ENCODE data around the gene KRT7.
A peak's percentile ranks its signal among the peaks of the same experiment; 100 is the strongest.

The KRT7 gene

GRCh38 chr12:52211716-52212585 lies 21.1 kb upstream of the KRT7 start:
- DNase-seq (ENCODE audit: insufficient read length, low spot score) (no peak), FAIRE-seq (no peak)

DNA sequence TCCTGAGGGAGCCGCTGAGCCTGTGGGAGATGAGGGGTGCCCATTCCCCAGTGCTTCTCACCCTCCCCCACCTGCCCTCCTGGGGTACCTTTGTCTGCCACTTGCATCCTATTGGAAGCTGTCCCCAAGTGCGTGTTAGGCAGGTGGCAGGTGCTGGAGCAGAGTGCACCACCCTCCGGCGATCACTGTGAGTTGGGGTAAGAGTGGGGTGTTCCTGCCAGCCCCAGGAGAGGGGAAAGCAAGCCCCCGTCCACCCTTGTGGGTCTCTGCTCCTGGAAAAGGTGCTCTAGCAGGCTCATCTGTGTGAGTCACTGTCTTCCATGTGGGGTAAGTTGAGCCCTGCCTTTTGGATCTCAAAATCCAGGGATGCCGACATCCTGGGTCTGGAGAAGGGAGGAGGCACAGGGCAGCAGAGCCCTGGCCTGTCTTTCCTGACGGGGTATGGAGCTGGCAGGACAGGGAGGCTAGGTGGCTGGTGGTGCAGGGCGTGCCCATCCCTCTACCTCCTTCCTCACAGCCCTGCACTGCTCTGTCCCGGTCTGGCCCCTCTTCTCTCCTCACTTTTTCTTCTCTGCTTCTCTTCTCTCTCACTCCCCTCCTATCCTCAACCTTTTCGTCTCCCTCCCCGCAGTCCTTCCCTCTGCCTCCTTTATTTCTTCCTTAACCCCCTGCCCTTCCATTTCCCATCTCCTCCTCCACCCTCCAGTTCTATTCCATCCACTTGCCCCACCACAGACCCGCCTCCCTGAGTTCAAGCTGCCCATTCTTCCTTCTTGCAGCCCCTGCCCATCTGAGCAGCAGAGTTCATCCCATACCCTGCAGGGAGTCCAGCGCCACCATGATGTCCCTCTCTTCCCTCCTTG lies 20.1 kb upstream of the KRT7 start:
- DNase-seq (ENCODE audit: insufficient read length, low spot score) (no peak), FAIRE-seq (no peak)

- DNase-seq (ENCODE audit: insufficient read length, low spot score) (peak; percentile 82), FAIRE-seq (peak; percentile 96)
Measured at GRCh38 chr12:52213564-52214420, 19.3 kb upstream of the KRT7 start.

DNA sequence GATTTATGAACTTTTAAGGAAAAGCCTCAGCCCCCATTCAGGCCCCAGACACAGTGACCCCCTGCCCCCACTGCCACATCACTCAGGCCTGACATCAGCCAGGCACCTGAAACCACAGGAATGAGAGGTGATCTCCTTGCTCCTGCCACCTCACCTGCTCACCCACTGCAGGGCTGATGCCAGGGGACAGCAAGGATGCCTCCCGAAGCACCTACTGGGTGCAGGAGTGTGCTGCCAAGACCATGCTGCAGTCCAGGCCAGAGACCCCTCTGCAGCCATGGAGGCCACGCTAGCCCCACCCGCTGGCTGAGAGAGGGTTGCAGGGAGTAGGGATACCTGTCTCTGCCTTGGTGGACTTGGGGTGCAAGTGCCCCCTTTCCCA lies 18.6 kb upstream of the KRT7 start:
- no peak for FAIRE-seq
- no peak for DNase-seq (ENCODE audit: insufficient read length, low spot score)

DNA sequence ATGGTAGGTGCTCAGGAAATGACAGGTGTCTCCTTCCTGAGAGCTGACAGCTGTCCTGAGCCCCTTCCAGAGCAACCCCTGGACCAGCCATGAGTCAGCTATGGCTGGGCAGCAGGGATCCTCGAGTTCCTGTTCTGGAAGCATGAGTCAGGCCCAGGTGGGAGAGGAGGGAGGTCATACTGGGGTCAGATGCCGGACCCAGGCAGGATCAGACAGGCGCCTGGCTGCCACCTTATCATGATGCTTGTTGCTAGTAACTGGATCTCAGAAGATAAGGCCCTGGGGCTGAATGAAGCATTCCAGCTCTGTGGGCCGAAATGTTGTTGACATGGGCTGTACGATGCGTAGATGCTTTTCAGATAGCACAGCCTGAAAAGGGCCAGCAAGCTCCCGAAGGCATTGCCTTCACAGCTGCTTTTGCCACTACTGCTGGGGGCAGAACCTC lies 17.4 kb upstream of the KRT7 start:
- peak; percentile 77 for DNase-seq (ENCODE audit: insufficient read length, low spot score)
- FAIRE-seq = peak; percentile 72

- no peak for FAIRE-seq
Measured at GRCh38 chr12:52216100-52216499, 16.9 kb upstream of the KRT7 start.

DNA sequence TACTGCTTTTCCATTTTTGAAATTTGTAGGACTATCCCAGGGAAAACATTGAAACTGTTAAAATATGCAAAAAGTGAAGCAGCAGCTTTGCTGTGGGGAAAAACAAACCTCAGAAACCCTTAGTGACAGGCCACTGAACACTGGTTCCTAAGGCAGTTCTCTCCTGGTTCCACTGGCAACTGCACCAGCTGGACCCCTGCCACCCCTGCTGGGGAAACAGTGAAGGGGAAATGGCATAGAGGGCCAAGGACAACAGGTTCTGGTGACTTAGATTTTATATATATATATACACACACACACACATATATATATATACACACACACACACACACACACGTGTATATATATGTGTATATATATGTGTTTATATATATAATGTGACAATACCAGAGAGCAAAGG lies 16.2 kb upstream of the KRT7 start:
- DNase-seq (ENCODE audit: insufficient read length, low spot score) (no peak), FAIRE-seq (no peak)

More at GRCh38 chr12:52216100-52216499, 16.9 kb upstream of the KRT7 start:
- DNase-seq (ENCODE audit: insufficient read length, low spot score) = no peak

DNA sequence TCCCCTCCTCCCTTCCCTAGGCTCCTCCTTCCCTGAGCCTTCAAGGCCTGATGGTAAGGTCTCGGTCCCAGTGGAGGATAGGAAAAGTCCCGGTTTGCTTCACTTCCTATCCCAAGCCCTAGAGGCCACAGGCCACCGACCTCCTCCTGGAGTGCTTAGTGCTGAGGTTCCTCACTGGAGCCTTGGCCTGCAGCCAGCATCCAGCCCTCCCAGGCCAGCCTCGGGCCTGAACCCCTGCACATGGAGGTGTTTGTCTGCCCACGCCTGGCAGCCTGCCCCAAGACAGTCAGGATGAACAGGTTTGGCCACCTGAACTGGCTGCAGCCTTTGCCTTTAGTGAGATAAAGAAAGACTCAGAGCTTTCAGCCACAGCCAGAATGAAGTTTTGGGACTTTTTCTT lies 15.8 kb upstream of the KRT7 start:
- FAIRE-seq (no peak), DNase-seq (ENCODE audit: insufficient read length, low spot score) (no peak)

DNA sequence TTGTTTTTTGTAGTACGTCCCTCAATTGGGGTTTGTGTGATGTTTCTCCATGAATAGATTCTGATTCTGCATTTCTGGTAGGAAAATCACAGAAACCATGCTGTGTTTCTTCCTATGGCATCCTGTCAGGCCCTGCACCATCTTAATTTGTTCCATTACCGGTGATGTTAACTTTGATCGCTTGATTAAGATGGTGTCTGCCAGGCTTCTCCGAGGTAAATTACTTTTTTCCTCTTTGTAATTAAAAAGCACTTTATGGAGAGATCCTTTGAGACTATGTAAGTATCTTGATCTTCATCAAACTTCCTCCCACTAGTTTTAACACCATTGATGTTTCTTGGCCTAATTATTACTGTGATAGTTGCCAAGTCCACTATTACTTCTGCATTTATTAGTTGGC lies 15.0 kb upstream of the KRT7 start:
- DNase-seq (ENCODE audit: insufficient read length, low spot score) = no peak
- no peak for FAIRE-seq

DNA sequence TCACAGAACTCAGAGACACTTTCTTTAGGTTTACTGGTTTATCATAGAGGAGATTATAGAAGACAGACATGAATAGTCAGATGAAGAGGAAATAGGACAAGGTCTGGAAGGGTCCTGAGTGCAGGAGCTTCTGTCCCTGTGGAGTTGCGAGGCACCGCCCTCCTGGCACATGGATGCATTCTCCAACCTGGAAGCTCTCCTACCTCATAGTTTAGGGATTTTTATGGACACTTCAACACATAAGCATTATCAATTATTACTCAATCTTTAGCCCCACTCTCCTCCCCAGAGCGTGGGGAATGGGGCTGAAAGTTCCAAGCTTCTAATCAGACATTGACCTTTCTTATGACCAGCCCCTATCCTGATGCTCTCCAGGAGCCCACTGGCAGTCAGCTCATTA lies 12.6 kb upstream of the KRT7 start:
- FAIRE-seq = no peak
- DNase-seq (ENCODE audit: insufficient read length, low spot score) = no peak

GRCh38 chr12:52221070-52221781 lies 11.8 kb upstream of the KRT7 start:
- DNase-seq (ENCODE audit: insufficient read length, low spot score) (no peak), FAIRE-seq (no peak)

DNA sequence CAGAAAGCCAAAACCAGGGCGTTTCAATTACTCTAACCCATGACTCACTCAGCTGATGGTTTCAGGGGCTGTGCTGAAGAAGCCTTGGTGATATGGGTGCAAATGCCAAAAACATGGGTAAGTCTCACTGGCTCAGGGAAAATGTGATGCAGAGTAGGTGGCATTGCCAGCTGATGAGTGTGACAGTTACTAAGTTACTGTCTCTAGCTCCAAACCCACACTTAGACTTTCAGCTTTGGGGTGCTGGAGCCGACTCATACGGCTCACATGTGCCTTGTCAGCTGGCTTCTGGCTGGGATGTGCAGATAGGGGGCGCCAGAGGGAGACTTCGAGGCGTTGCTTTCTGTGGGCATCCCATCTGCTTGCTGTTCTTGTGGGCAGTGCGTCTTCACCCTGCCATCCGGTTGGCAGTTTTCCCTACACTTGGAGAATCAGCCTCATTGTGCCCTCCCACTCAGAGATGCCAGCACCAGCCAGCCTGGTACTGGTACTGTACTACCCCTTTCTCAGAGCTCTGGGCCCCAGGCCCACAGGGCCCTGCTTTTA lies 11.1 kb upstream of the KRT7 start:
- DNase-seq (ENCODE audit: insufficient read length, low spot score) (no peak), FAIRE-seq (peak; percentile 49)

- FAIRE-seq (no peak), DNase-seq (ENCODE audit: insufficient read length, low spot score) (no peak)
Measured at GRCh38 chr12:52222692-52223091, 10.4 kb upstream of the KRT7 start.

- FAIRE-seq (peak; percentile 62), DNase-seq (ENCODE audit: insufficient read length, low spot score) (no peak)
Measured at GRCh38 chr12:52223406-52224039, 9.5 kb upstream of the KRT7 start.

- no peak for FAIRE-seq
- DNase-seq (ENCODE audit: insufficient read length, low spot score) = no peak
Measured at GRCh38 chr12:52224151-52224550, 8.9 kb upstream of the KRT7 start.

DNA sequence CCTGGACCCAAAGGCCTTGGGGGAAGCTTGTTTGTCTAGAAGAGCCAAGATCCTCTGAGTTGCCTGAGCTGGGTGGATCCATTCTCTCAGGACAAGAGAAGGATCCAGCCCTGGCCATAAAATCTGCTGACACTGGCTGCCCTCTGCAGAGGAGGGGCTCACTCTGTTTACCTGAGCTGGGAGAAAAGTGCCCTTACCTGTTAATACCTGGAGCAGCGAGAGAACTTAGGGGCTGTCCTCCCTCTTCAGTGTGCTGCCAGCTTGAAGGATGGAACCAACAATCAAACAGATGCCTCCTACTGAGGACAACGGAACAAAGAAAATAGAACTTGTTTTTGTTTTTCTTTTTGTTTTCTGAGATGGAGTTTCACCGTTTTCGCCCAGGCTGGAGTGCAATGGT lies 7.3 kb upstream of the KRT7 start:
- FAIRE-seq = no peak

GRCh38 chr12:52226446-52226845 lies 6.6 kb upstream of the KRT7 start:
- FAIRE-seq = no peak
- DNase-seq (ENCODE audit: insufficient read length, low spot score) = no peak

More for the DNA sequence above, 7.3 kb upstream of the KRT7 start:
- no peak for DNase-seq (ENCODE audit: insufficient read length, low spot score)

GRCh38 chr12:52227606-52228166 lies 5.4 kb upstream of the KRT7 start:
- DNase-seq (ENCODE audit: insufficient read length, low spot score) = no peak
- no peak for FAIRE-seq

GRCh38 chr12:52228366-52228765 lies 4.7 kb upstream of the KRT7 start:
- DNase-seq (ENCODE audit: insufficient read length, low spot score) (no peak), FAIRE-seq (no peak)

Data from HTR-8/SVneo (cell line).